ENCODE results near the gene ZC3H12C.
"Not testable (repeated sequence)": the region's sequence is repeated elsewhere in the genome, so short reads cannot be mapped to it uniquely, and the experiment has no call there.

ZC3H12C gene

GRCh38 chr11:110092515-110093406 lies at the start of gene ZC3H12C:
Gene ZC3H12C, plus strand, starts transcription at chr11:110093392. Its CDS starts 20 bp downstream, at chr11:110093412.
- peak; percentile 32 for DNase-seq

- DNase-seq: no peak
Measured at GRCh38 chr11:110044226-110044968, 48.8 kb upstream of the ZC3H12C start.

GRCh38 chr11:110046775-110047380 lies 46.3 kb upstream of the ZC3H12C start:
- DNase-seq: no peak

- DNase-seq: no peak
Measured at GRCh38 chr11:110049501-110050200, 43.5 kb upstream of the ZC3H12C start.

- no peak for DNase-seq
Measured at GRCh38 chr11:110050201-110050506, 43.0 kb upstream of the ZC3H12C start.

- no peak for DNase-seq
Measured at GRCh38 chr11:110053848-110054414, 39.3 kb upstream of the ZC3H12C start.

GRCh38 chr11:110056956-110057355 lies 36.2 kb upstream of the ZC3H12C start:
- no peak for DNase-seq

- no peak for DNase-seq
Measured at GRCh38 chr11:110059706-110060463, 33.3 kb upstream of the ZC3H12C start.

- no peak for DNase-seq
Measured at GRCh38 chr11:110061296-110061695, 31.9 kb upstream of the ZC3H12C start.

- no peak for DNase-seq
Measured at GRCh38 chr11:110062247-110062646, 30.9 kb upstream of the ZC3H12C start.

- no peak for DNase-seq
Measured at GRCh38 chr11:110065189-110065588, 28.0 kb upstream of the ZC3H12C start.

GRCh38 chr11:110068001-110068400 lies 25.2 kb upstream of the ZC3H12C start:
- not testable (repeated sequence) for DNase-seq

- DNase-seq: no peak
Measured at GRCh38 chr11:110069158-110069737, 23.9 kb upstream of the ZC3H12C start.

GRCh38 chr11:110070176-110070575 lies 23.0 kb upstream of the ZC3H12C start:
- no peak for DNase-seq

- no peak for DNase-seq
Measured at GRCh38 chr11:110071197-110071596, 22.0 kb upstream of the ZC3H12C start.

GRCh38 chr11:110072930-110073329 lies 20.3 kb upstream of the ZC3H12C start:
- no peak for DNase-seq

- DNase-seq: no peak
Measured at GRCh38 chr11:110074499-110074898, 18.7 kb upstream of the ZC3H12C start.

GRCh38 chr11:110075105-110075846 lies 17.9 kb upstream of the ZC3H12C start:
- DNase-seq: no peak

GRCh38 chr11:110075847-110076208 lies 17.4 kb upstream of the ZC3H12C start:
- DNase-seq: no peak

- DNase-seq: no peak
Measured at GRCh38 chr11:110076371-110076965, 16.7 kb upstream of the ZC3H12C start.

Measured in CD4-positive, alpha-beta T cell treated with Interleukin-10 for 1 hour (primary cell).